ENCODE data around the gene GSC2. TPM values are rescaled to one million over a fixed set of nuclear protein-coding genes. Genes with fewer than 3 reads are reported as not detected.
A peak's percentile ranks its signal among the peaks of the same experiment; 100 is the strongest.

GSC2 gene
- total RNA-seq, 1 donor = not detected

- no peak for DNase-seq (ENCODE audit: low read depth)
- TF ChIP-seq CTCF (IDR thresholded peaks at IDR 0.05; ENCODE audit: insufficient read depth, low read depth, low read length) = no peak
These were observed 23.2 kb upstream of the GSC2 start for GRCh38 chr22:19173047-19174035.

GRCh38 chr22:19172213-19173046 lies 22.3 kb upstream of the GSC2 start:
- no peak for DNase-seq (ENCODE audit: low read depth)
- TF ChIP-seq CTCF (IDR thresholded peaks at IDR 0.05; ENCODE audit: insufficient read depth, low read depth, low read length) = no peak
- H3K4me3 ChIP-seq (ENCODE audit: low read depth, low read length) = peak overlapping the region; percentile 86

More at GRCh38 chr22:19173047-19174035, 23.2 kb upstream of the GSC2 start:
- H3K4me3 ChIP-seq (ENCODE audit: low read depth, low read length) = peak overlapping the region; percentile 86

- peak overlapping the region; percentile 56 for H3K4me3 ChIP-seq (ENCODE audit: low read depth, low read length)
- no peak for DNase-seq (ENCODE audit: low read depth)
- no peak for TF ChIP-seq CTCF (IDR thresholded peaks at IDR 0.05; ENCODE audit: insufficient read depth, low read depth, low read length)
These were observed 19.8 kb upstream of the GSC2 start for GRCh38 chr22:19169947-19170318.

- H3K4me3 ChIP-seq (ENCODE audit: low read depth, low read length) = peak overlapping the region; percentile 56
- DNase-seq (ENCODE audit: low read depth) = no peak
- TF ChIP-seq CTCF (IDR thresholded peaks at IDR 0.05; ENCODE audit: insufficient read depth, low read depth, low read length) = no peak
These were observed 19.2 kb upstream of the GSC2 start for GRCh38 chr22:19169002-19169946.

GRCh38 chr22:19168088-19168890 lies 18.2 kb upstream of the GSC2 start:
- no peak overlapping the region for H3K4me3 ChIP-seq (ENCODE audit: low read depth, low read length)
- DNase-seq (ENCODE audit: low read depth) = no peak
- no peak for TF ChIP-seq CTCF (IDR thresholded peaks at IDR 0.05; ENCODE audit: insufficient read depth, low read depth, low read length)
